HepG2 (cell line): Measurements from ENCODE around the gene NME9. TPM values are rescaled to one million over a fixed set of nuclear protein-coding genes. Genes with fewer than 3 reads are reported as not detected.

Experiments used
- ATAC-seq: fragments of 200-7000 bp; cut with Tn5 transposase; 3 replicates; pipeline ENCODE4 v1.9.1; 2020; ENCODE audit warnings: mild to moderate bottlenecking, moderate library complexity
- BruUV-seq: library from RNA; stranded (reverse); fragments of 400-500 nt; replicated peaks from 2 replicates; lab custom pipeline; 2021; lab: Mats Ljungman, UMichigan
- CTCF ChIA-PET: fragments of 300-600 bp; formaldehyde crosslinking; extraction: SDS; loops from one replicate; lab custom pipeline; 2021; ENCODE audit warnings: low total read pairs, inconsistent platforms, low intra/inter-chr PET ratio; lab: Yijun Ruan, JAX
- POLR2A ChIA-PET: fragments of 350-600 bp; sonication (Branson Sonifier 250); formaldehyde crosslinking; loops from one replicate; lab custom pipeline; 2020; ENCODE audit warnings: antibody characterized with exemption, inconsistent platforms; lab: Yijun Ruan, JAX
- DNase-seq: peaks from one replicate; pipeline ENCODE4 v3.0.0-alpha.2; 2015; ENCODE audit warnings: low spot score
- FAIRE-seq: peaks from 3 replicates; lab custom pipeline; 2011; peaks lifted over from hg19 to GRCh38; lab: Jason Lieb, UNC
- H2AFZ ChIP-seq: one replicate; pipeline ENCODE4 v1.6.1; 2011; ENCODE audit warnings: low read length, inconsistent platforms
- H3K27ac ChIP-seq: fragments of 300-600 bp; 3 replicates; pipeline ENCODE4 v1.8.0; 2011; ENCODE audit warnings: mixed run types, mild to moderate bottlenecking, mixed read lengths, low read length, inconsistent platforms; ENCODE audit not compliant: insufficient read depth; ENCODE audit errors: extremely low read length
- H3K27me3 ChIP-seq, 2 experiments: fragments of 200-600 bp in 1 of 2; 2 replicates in 1 of 2; 3 replicates in 1 of 2; pipeline versions ENCODE4 v1.6.0 to v1.8.0; 2011; ENCODE audit warnings: low read length in 2 of 2, mild to moderate bottlenecking in 2 of 2, moderate library complexity in 2 of 2, inconsistent platforms in 1 of 2; ENCODE audit not compliant: insufficient read depth in 2 of 2, control insufficient read depth in 1 of 2
- H3K36me3 ChIP-seq, 2 experiments: fragments of 200-600 bp in 1 of 2; replicated peaks in 1 of 2; 2 replicates in 1 of 2; 3 replicates in 1 of 2; pipeline versions ENCODE4 v1.5.1 to v1.8.0; 2011; ENCODE audit warnings: low read length in 2 of 2, inconsistent platforms in 1 of 2; ENCODE audit not compliant: insufficient read depth in 2 of 2, control insufficient read depth in 1 of 2
- H3K4me1 ChIP-seq: 2 replicates; pipeline ENCODE4 v1.5.1; 2012; ENCODE audit warnings: low read length, inconsistent platforms; ENCODE audit not compliant: insufficient read depth
- H3K4me2 ChIP-seq: 2 replicates; pipeline ENCODE4 v1.6.0; 2011; ENCODE audit warnings: low read depth, low read length, inconsistent platforms
- H3K4me3 ChIP-seq, 3 experiments: fragments of 200-600 bp in 1 of 3; sonication (generic), shearing (Covaris generic) in 1 of 3; replicated peaks in 1 of 3; 2 replicates each; pipeline ENCODE4 v1.5.1; 2011 to 2016; ENCODE audit warnings: low read length in 3 of 3, inconsistent platforms in 2 of 3, low read depth in 2 of 3, mild to moderate bottlenecking in 2 of 3, control low read depth in 1 of 3, mixed read lengths in 1 of 3; ENCODE audit not compliant: insufficient read depth in 1 of 3
- H3K79me2 ChIP-seq: one replicate; pipeline ENCODE4 v1.6.1; 2011; ENCODE audit warnings: low read length, inconsistent platforms; ENCODE audit not compliant: insufficient read depth
- H3K9ac ChIP-seq: 2 replicates; pipeline ENCODE4 v1.6.0; 2011; ENCODE audit warnings: mild to moderate bottlenecking, low read depth, low read length, inconsistent platforms; ENCODE audit not compliant: insufficient read depth
- H3K9me3 ChIP-seq: 2 replicates; pipeline ENCODE4 v1.5.1; 2012; ENCODE audit warnings: mild to moderate bottlenecking, low read length
- H4K20me1 ChIP-seq: 2 replicates; pipeline ENCODE4 v1.6.0; 2011; ENCODE audit warnings: inconsistent platforms, mild to moderate bottlenecking, low read length, moderate library complexity; ENCODE audit not compliant: insufficient read depth
- CHCHD3 ChIP-seq: sonication (generic); formaldehyde crosslinking; IDR thresholded peaks from 2 replicates; pipeline ENCODE4 v1.8.0; 2022; ENCODE audit warnings: mild to moderate bottlenecking, missing genetic modification reagents, moderate library complexity
- HMG20B ChIP-seq: conservative IDR thresholded peaks from 2 replicates; pipeline ENCODE4 v1.6.1; 2016; ENCODE audit warnings: missing genetic modification reagents, missing compliant biosample characterization
- NFYB ChIP-seq: sonication (generic); formaldehyde crosslinking; IDR thresholded peaks from 2 replicates; pipeline ENCODE4 v1.4.0; 2020; ENCODE audit warnings: missing genetic modification reagents
- NR2C2 ChIP-seq: sonication (generic); formaldehyde crosslinking; IDR thresholded peaks from 2 replicates; pipeline ENCODE4 v1.4.0; 2020; ENCODE audit warnings: missing genetic modification reagents, mild to moderate bottlenecking, moderate library complexity, borderline replicate concordance
- NR3C1 ChIP-seq: sonication (generic); formaldehyde crosslinking; IDR thresholded peaks from 2 replicates; pipeline ENCODE4 v1.4.0; 2020; ENCODE audit warnings: missing genetic modification reagents
- POLR2G ChIP-seq: fragments of 200-400 bp; formaldehyde crosslinking; IDR thresholded peaks from 2 replicates; pipeline ENCODE4 v1.6.1; 2018; ENCODE audit warnings: mild to moderate bottlenecking, low read depth, low read length, moderate library complexity
- XRCC5 ChIP-seq: fragments of 200-400 bp; formaldehyde crosslinking; optimal IDR thresholded peaks from 2 replicates; pipeline ENCODE3; 2017; ENCODE audit warnings: mild to moderate bottlenecking, low read length
- ZNF180 ChIP-seq: sonication (generic); formaldehyde crosslinking; IDR thresholded peaks from 2 replicates; pipeline ENCODE4 v1.4.0; 2020; ENCODE audit warnings: low read depth, missing genetic modification reagents, borderline replicate concordance
- ZNF274 ChIP-seq: sonication (generic); formaldehyde crosslinking; IDR thresholded peaks from 2 replicates; pipeline ENCODE4 v1.5.1; 2020; ENCODE audit warnings: mild to moderate bottlenecking, missing genetic modification reagents
- ZNF652 ChIP-seq: IDR thresholded peaks from 2 replicates; pipeline ENCODE4 v1.6.1; 2016; ENCODE audit warnings: low read depth, borderline replicate concordance
- ZNF780A ChIP-seq: sonication (generic); formaldehyde crosslinking; IDR thresholded peaks from 2 replicates; pipeline ENCODE4 v1.8.0; 2022; ENCODE audit warnings: mild to moderate bottlenecking, missing genetic modification reagents, moderate library complexity
- WGBS: methylation state at CpG from one replicate; pipeline ENCODE4 v1.1.6; 2017; ENCODE audit warnings: low lambda C conversion rate; 5-methylcytosine and 5-hydroxymethylcytosine counted together
- in situ Hi-C: cut with HindIII; loops from 2 replicates; pipeline ENCODE4 v1.10.0; 2017; ENCODE audit warnings: low pct_unique_long_range_greater_than_20kb; ENCODE audit not compliant: extremely low pct_ligation_motif_present
- intact Hi-C: fragments of 100-400 bp; cut with micrococcal nuclease; formaldehyde crosslinking; loops from one replicate; pipeline ENCODE4 v1.10.0; 2022; ENCODE audit not compliant: unreplicated experiment
- polyA plus RNA-seq, 8 experiments: library from polyadenylated mRNA; depleted of rRNA in 3 of 8; stranded (reverse) in 7 of 8; unstranded in 1 of 8; fragments of >200 nt; fragmentation: Illumina TruSeq in 4 of 8; extraction: Trizol in 4 of 8; gene quantifications; 2 replicates each; pipeline versions ENCODE4 v1.2.1 to v1.2.3, GENCODE V29; 2011 to 2016; ENCODE audit warnings: low read depth in 4 of 8, missing spikeins in 1 of 8, mixed read lengths in 1 of 8; ENCODE audit not compliant: insufficient read depth in 1 of 8
- total RNA-seq, 5 experiments: library from RNA; depleted of rRNA; stranded (reverse); fragments of >200 nt; fragmentation: Illumina TruSeq; extraction: Trizol; gene quantifications; 2 replicates each; pipeline ENCODE4 v1.2.3, GENCODE V29; 2016; ENCODE audit warnings: low read depth in 1 of 5
- TF ChIP-seq, protein P1 (sequence below), 2 experiments: fragments of 450-650 bp in 1 of 2; sonication (generic) in 1 of 2; formaldehyde crosslinking in 1 of 2; IDR thresholded peaks; 2 replicates each; pipeline versions ENCODE4 v1.6.1 to v1.8.0; 2016 to 2022; ENCODE audit warnings: antibody characterized with exemption in 1 of 2, mild to moderate bottlenecking in 1 of 2, missing genetic modification reagents in 1 of 2
- TF ChIP-seq, protein P2 (sequence below): sonication (generic); formaldehyde crosslinking; IDR thresholded peaks from 2 replicates; pipeline ENCODE4 v1.4.0; 2020; ENCODE audit warnings: mild to moderate bottlenecking, missing genetic modification reagents

The NME9 gene
- total and polyA plus RNA-seq, 2 of the 13 experiments (the other 11 are each of a cell fraction or from before 2014, with no cell fraction given), result not detected

DNA sequence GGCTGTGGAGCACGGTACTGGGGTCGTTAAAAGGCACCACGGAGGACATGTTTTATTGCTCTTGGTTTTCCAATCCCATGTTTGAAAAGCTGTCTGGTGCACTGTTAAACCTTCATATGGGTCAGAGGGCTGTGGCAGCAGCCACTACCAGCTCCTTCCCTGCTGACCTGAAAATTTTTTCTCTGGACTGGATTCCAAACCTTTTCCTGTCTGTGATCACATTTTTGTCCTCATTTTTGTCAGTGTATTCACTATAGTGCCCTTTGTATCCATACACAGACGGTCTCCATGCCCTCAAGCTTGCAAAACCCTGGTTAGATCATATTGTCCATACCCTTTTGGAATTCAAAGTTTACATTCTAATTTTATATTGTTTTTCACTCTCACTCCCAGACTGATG lies 70.5 kb downstream of the NME9 start:
- WGBS, result 93% methylated on average over 4 of the region's 4 CpGs
- no peaks in the 10 kb centered on the region for H3K27me3 ChIP-seq
- DNase-seq (no peak), FAIRE-seq (no peak), ATAC-seq (no peak)
- CTCF ChIA-PET, result no interaction called here
- no peaks in the 10 kb centered on the region for H3K9me3 ChIP-seq
- H3K9ac ChIP-seq, result no peak overlapping the region
- no peak overlapping the region for H2AFZ ChIP-seq
- H3K4me3 ChIP-seq, result no peak overlapping the region
- no peaks in the 10 kb centered on the region for H4K20me1 ChIP-seq
- POLR2A ChIA-PET, result no interaction called here
- H3K79me2 ChIP-seq, result no peaks in the 10 kb centered on the region
- H3K36me3 ChIP-seq, result peaks cover 0 to 2% of the 10 kb centered on the region in 2 experiments; a peak in 1 of 5 replicates
- no peak overlapping the region for H3K4me2 ChIP-seq
- in situ Hi-C loops, result no loop called here
- intact Hi-C loops, result no loop called here
- no TSS peak for BruUV-seq
- no peaks in the 10 kb centered on the region for H3K4me1 ChIP-seq
- no peak overlapping the region for H3K27ac ChIP-seq
- TF ChIP-seq, protein P1, sequence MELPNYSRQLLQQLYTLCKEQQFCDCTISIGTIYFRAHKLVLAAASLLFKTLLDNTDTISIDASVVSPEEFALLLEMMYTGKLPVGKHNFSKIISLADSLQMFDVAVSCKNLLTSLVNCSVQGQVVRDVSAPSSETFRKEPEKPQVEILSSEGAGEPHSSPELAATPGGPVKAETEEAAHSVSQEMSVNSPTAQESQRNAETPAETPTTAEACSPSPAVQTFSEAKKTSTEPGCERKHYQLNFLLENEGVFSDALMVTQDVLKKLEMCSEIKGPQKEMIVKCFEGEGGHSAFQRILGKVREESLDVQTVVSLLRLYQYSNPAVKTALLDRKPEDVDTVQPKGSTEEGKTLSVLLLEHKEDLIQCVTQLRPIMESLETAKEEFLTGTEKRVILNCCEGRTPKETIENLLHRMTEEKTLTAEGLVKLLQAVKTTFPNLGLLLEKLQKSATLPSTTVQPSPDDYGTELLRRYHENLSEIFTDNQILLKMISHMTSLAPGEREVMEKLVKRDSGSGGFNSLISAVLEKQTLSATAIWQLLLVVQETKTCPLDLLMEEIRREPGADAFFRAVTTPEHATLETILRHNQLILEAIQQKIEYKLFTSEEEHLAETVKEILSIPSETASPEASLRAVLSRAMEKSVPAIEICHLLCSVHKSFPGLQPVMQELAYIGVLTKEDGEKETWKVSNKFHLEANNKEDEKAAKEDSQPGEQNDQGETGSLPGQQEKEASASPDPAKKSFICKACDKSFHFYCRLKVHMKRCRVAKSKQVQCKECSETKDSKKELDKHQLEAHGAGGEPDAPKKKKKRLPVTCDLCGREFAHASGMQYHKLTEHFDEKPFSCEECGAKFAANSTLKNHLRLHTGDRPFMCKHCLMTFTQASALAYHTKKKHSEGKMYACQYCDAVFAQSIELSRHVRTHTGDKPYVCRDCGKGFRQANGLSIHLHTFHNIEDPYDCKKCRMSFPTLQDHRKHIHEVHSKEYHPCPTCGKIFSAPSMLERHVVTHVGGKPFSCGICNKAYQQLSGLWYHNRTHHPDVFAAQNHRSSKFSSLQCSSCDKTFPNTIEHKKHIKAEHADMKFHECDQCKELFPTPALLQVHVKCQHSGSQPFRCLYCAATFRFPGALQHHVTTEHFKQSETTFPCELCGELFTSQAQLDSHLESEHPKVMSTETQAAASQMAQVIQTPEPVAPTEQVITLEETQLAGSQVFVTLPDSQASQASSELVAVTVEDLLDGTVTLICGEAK (IDR thresholded peaks at IDR 0.05), result no peak
- TF ChIP-seq, protein P1 (CRISPR knock-in tag; IDR thresholded peaks at IDR 0.05), result no peak
- TF ChIP-seq NR3C1 (CRISPR knock-in tag), result no peak
- TF ChIP-seq ZNF780A (CRISPR knock-in tag), result no peak
- TF ChIP-seq HMG20B (CRISPR knock-in tag), result no peak
- TF ChIP-seq CHCHD3 (CRISPR knock-in tag), result no peak
- TF ChIP-seq, protein P2, sequence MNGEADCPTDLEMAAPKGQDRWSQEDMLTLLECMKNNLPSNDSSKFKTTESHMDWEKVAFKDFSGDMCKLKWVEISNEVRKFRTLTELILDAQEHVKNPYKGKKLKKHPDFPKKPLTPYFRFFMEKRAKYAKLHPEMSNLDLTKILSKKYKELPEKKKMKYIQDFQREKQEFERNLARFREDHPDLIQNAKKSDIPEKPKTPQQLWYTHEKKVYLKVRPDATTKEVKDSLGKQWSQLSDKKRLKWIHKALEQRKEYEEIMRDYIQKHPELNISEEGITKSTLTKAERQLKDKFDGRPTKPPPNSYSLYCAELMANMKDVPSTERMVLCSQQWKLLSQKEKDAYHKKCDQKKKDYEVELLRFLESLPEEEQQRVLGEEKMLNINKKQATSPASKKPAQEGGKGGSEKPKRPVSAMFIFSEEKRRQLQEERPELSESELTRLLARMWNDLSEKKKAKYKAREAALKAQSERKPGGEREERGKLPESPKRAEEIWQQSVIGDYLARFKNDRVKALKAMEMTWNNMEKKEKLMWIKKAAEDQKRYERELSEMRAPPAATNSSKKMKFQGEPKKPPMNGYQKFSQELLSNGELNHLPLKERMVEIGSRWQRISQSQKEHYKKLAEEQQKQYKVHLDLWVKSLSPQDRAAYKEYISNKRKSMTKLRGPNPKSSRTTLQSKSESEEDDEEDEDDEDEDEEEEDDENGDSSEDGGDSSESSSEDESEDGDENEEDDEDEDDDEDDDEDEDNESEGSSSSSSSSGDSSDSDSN (CRISPR knock-in tag), result no peak
- TF ChIP-seq ZNF652 (CRISPR knock-in tag), result no peak
- TF ChIP-seq NR2C2 (CRISPR knock-in tag), result no peak
- no peak for TF ChIP-seq ZNF180 (CRISPR knock-in tag)
- no peak for TF ChIP-seq ZNF274 (CRISPR knock-in tag)
- TF ChIP-seq POLR2G, result no peak
- TF ChIP-seq NFYB, result no peak
- TF ChIP-seq XRCC5, result no peak
